GM23338 (cell line): Measurements from ENCODE around the gene MAGI1. TPM values are rescaled to one million over a fixed set of nuclear protein-coding genes. Genes with fewer than 3 reads are reported as not detected.

ENCODE experiments used
- ATAC-seq: fragments of 200-7000 bp; cut with Tn5 transposase; 3 replicates; pipeline ENCODE4 v1.9.1; 2020
- DNase-seq: peaks from one replicate; pipeline ENCODE4 v3.0.0-alpha.2; 2015; ENCODE audit warnings: low spot score
- H2AFZ ChIP-seq: fragments of 200-600 bp; sonication (generic); 2 replicates; pipeline ENCODE4 v1.8.0; 2016; ENCODE audit warnings: antibody characterized with exemption, mild to moderate bottlenecking, moderate library complexity
- H3F3A ChIP-seq: fragments of 200-600 bp; sonication (generic); replicated peaks from 2 replicates; pipeline ENCODE4 v1.8.0; 2017; ENCODE audit warnings: antibody characterized with exemption, mixed run types, low read depth
- H3K27ac ChIP-seq: fragments of 200-600 bp; sonication (generic); 2 replicates; pipeline ENCODE4 v1.6.1; 2016; ENCODE audit warnings: low read depth
- H3K27me3 ChIP-seq: fragments of 200-600 bp; sonication (generic); 2 replicates; pipeline ENCODE4 v1.8.0; 2016; ENCODE audit warnings: mild to moderate bottlenecking, mixed run types, moderate library complexity; ENCODE audit not compliant: insufficient read depth
- H3K36me3 ChIP-seq: fragments of 200-600 bp; sonication (generic); 2 replicates; pipeline ENCODE4 v1.8.0; 2016; ENCODE audit warnings: mild to moderate bottlenecking; ENCODE audit not compliant: insufficient read depth
- H3K4me1 ChIP-seq: fragments of 200-600 bp; sonication (generic); 2 replicates; pipeline ENCODE4 v1.8.0; 2016; ENCODE audit warnings: mild to moderate bottlenecking, moderate library complexity; ENCODE audit not compliant: insufficient read depth
- H3K4me2 ChIP-seq: fragments of 200-600 bp; sonication (generic); 2 replicates; pipeline ENCODE4 v1.7.1; 2017; ENCODE audit warnings: mixed run types
- H3K4me3 ChIP-seq: fragments of 200-600 bp; sonication (generic); 2 replicates; pipeline ENCODE4 v1.6.1; 2016; ENCODE audit warnings: mixed run types
- H3K79me2 ChIP-seq: fragments of 200-600 bp; sonication (generic); replicated peaks from 2 replicates; pipeline ENCODE4 v1.8.0; 2017; ENCODE audit warnings: mild to moderate bottlenecking; ENCODE audit not compliant: insufficient read depth
- H3K9me2 ChIP-seq: fragments of 200-600 bp; sonication (generic); 2 replicates; pipeline ENCODE4 v1.8.0; 2017; ENCODE audit not compliant: insufficient read depth
- H4K20me1 ChIP-seq: fragments of 200-600 bp; sonication (generic); replicated peaks from 2 replicates; pipeline ENCODE4 v1.8.0; 2017; ENCODE audit warnings: mild to moderate bottlenecking; ENCODE audit not compliant: insufficient read depth
- H3K27ac Mint-ChIP-seq: 2 replicates; pipeline ENCODE4 v1.8.0; 2020; ENCODE audit warnings: inconsistent platforms, mild to moderate bottlenecking, moderate library complexity, mixed read lengths
- H3K27me3 Mint-ChIP-seq: 3 replicates; pipeline ENCODE4 v1.8.0; 2022; ENCODE audit warnings: low read depth, mild to moderate bottlenecking, moderate library complexity, mixed read lengths, inconsistent platforms; ENCODE audit not compliant: insufficient read depth, poor library complexity
- H3K36me3 Mint-ChIP-seq: 3 replicates; pipeline ENCODE4 v1.8.0; 2021; ENCODE audit warnings: low read depth, mild to moderate bottlenecking, inconsistent platforms, moderate library complexity, mixed read lengths
- H3K4me1 Mint-ChIP-seq: 3 replicates; pipeline ENCODE4 v1.8.0; 2020; ENCODE audit warnings: mild to moderate bottlenecking, inconsistent platforms, mixed read lengths
- H3K4me3 Mint-ChIP-seq: 3 replicates; pipeline ENCODE4 v1.8.0; 2021; ENCODE audit warnings: moderate library complexity, mild to moderate bottlenecking, inconsistent platforms, mixed read lengths
- H3K9me3 Mint-ChIP-seq: 3 replicates; pipeline ENCODE4 v1.8.0; 2020; ENCODE audit warnings: moderate library complexity, mild to moderate bottlenecking, inconsistent platforms, mixed read lengths
- CREB1 ChIP-seq: fragments of 250-450 bp; sonication (Bioruptor Pico); IDR thresholded peaks from 2 replicates; pipeline ENCODE4 v1.5.0; 2020; ENCODE audit warnings: low read depth, mild to moderate bottlenecking, moderate library complexity
- EZH2 ChIP-seq: fragments of 200-600 bp; sonication (generic); IDR thresholded peaks from one replicate; pipeline ENCODE4 v1.8.0; 2017; ENCODE audit warnings: antibody characterized with exemption, mild to moderate bottlenecking, low read depth; ENCODE audit not compliant: unreplicated experiment
- EZH2phosphoT487 ChIP-seq: fragments of 200-600 bp; sonication (generic); IDR thresholded peaks from one replicate; pipeline ENCODE4 v1.8.1; 2018; ENCODE audit warnings: antibody characterized with exemption; ENCODE audit not compliant: unreplicated experiment
- JUNB ChIP-seq: IDR thresholded peaks from one replicate; pipeline ENCODE4 v1.6.1; 2016; ENCODE audit warnings: antibody characterized with exemption; ENCODE audit not compliant: unreplicated experiment
- NANOG ChIP-seq: IDR thresholded peaks from 2 replicates; pipeline ENCODE4 v1.6.1; 2016; ENCODE audit warnings: antibody characterized with exemption, borderline replicate concordance
- POLR2AphosphoS5 ChIP-seq: IDR thresholded peaks from 2 replicates; pipeline ENCODE4 v1.6.1; 2016; ENCODE audit warnings: antibody characterized with exemption, low read depth
- STAT1 ChIP-seq: IDR thresholded peaks from one replicate; pipeline ENCODE4 v1.6.1; 2016; ENCODE audit warnings: antibody characterized with exemption; ENCODE audit not compliant: unreplicated experiment
- ZNF114 ChIP-seq: fragments of 250-450 bp; sonication (Bioruptor Pico); IDR thresholded peaks from 2 replicates; pipeline ENCODE4 v1.5.0; 2020; ENCODE audit warnings: mild to moderate bottlenecking, moderate library complexity
- ZNF331 ChIP-seq: fragments of 250-450 bp; sonication (Bioruptor Pico); IDR thresholded peaks from 2 replicates; pipeline ENCODE4 v1.5.0; 2020; ENCODE audit warnings: low read depth, mild to moderate bottlenecking, moderate library complexity
- polyA plus RNA-seq: library from polyadenylated mRNA; unstranded; fragments of >200 nt; fragmentation: Nextera tagmentation; extraction: Ambion mirVana; gene quantifications from 2 replicates; pipeline ENCODE4 v1.2.1, GENCODE V29; 2016
- total RNA-seq: library from RNA; depleted of rRNA; stranded (reverse); fragments of >200 nt; shearing (Covaris generic); gene quantifications from 2 replicates; pipeline ENCODE4 v1.2.3, GENCODE V29; 2014
- TF ChIP-seq, protein P1 (sequence below): IDR thresholded peaks from one replicate; pipeline ENCODE4 v1.6.1; 2018; ENCODE audit warnings: antibody characterized with exemption; ENCODE audit not compliant: unreplicated experiment
- TF ChIP-seq, protein P2 (sequence below): IDR thresholded peaks from 2 replicates; pipeline ENCODE4 v1.6.1; 2016; ENCODE audit warnings: antibody characterized with exemption
- TF ChIP-seq, protein P3 (sequence below), 2 experiments: fragments of 200-600 bp in 1 of 2; sonication (generic) in 1 of 2; conservative IDR thresholded peaks; 2 replicates each; pipeline versions ENCODE4 v1.5.1 to v1.6.1; 2016 to 2017; ENCODE audit warnings: antibody characterized with exemption in 2 of 2, low read depth in 2 of 2, mild to moderate bottlenecking in 2 of 2, moderate library complexity in 1 of 2

Gene MAGI1
- total and polyA plus RNA-seq, 2 experiments from 2014 or later = 27.4 to 71.2 TPM

DNA sequence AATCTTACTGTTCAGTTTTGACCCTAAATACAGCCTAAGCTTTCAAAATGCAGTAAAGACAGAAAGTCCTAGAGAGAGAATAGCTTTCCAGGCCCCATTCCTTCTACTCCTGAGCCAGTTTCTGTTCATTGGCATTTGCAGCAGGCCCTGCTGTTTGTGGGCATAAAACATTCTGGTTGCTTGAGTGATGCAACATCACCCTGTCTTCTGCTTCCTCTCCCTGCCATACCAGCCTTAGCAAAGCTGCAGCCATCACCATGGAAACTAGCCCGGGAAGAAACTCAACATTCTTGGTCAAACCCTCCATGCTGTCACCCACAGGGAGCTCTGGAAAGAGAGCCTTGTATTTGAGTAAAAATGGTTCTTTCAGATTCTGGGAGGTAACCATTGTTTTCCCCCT, 325.7 kb downstream of the MAGI1 start (continued):
- TF ChIP-seq EZH2 = no peak
- no peak for TF ChIP-seq NANOG
- TF ChIP-seq POLR2AphosphoS5 = no peak
- TF ChIP-seq, protein P1, sequence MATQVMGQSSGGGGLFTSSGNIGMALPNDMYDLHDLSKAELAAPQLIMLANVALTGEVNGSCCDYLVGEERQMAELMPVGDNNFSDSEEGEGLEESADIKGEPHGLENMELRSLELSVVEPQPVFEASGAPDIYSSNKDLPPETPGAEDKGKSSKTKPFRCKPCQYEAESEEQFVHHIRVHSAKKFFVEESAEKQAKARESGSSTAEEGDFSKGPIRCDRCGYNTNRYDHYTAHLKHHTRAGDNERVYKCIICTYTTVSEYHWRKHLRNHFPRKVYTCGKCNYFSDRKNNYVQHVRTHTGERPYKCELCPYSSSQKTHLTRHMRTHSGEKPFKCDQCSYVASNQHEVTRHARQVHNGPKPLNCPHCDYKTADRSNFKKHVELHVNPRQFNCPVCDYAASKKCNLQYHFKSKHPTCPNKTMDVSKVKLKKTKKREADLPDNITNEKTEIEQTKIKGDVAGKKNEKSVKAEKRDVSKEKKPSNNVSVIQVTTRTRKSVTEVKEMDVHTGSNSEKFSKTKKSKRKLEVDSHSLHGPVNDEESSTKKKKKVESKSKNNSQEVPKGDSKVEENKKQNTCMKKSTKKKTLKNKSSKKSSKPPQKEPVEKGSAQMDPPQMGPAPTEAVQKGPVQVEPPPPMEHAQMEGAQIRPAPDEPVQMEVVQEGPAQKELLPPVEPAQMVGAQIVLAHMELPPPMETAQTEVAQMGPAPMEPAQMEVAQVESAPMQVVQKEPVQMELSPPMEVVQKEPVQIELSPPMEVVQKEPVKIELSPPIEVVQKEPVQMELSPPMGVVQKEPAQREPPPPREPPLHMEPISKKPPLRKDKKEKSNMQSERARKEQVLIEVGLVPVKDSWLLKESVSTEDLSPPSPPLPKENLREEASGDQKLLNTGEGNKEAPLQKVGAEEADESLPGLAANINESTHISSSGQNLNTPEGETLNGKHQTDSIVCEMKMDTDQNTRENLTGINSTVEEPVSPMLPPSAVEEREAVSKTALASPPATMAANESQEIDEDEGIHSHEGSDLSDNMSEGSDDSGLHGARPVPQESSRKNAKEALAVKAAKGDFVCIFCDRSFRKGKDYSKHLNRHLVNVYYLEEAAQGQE = no peak
- no peak for TF ChIP-seq JUNB
- no peak for TF ChIP-seq ZNF331 (CRISPR knock-in tag)
- TF ChIP-seq EZH2phosphoT487 = no peak
- no peak for TF ChIP-seq ZNF114 (CRISPR knock-in tag)

DNA sequence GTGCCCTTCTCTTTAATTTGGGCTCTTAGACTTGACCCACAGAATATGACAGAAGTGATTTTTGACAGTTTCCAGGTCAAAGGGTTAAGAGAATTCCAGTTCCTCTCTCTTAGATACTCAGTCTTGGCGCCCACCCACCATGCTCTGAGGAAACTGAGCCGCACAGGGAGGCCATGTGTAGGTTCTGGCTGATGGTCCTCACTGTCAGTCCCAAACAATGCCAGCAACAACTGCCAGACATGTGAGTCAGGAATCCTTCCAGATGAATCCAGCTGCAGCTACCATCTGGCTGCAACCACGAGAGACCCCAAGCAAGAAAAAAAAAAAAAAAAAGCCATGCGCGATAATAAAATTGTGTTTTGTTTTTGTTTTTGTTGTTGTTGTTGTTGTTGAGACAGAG, 326.6 kb downstream of the MAGI1 start:
- Histone ChIP-seq H3K79me2 (peaks cover 5% of the 10 kb centered on the region), H2AFZ (no peak overlapping the region), H3K4me1 (peaks cover 37% of the 10 kb centered on the region), H3K27ac (peak overlapping the region; percentile 34; the same call in 1 of the 2 replicates), H3K4me3 (no peak overlapping the region), H3F3A (no peaks in the 10 kb centered on the region), H3K36me3 (no peaks in the 10 kb centered on the region), H3K4me2 (no peak overlapping the region), H3K27me3 (no peaks in the 10 kb centered on the region), H3K9me2 (0 out of 2 replicates have a peak, but pooled peaks cover 5% of the 10 kb centered on the region), H4K20me1 (no peaks in the 10 kb centered on the region)
- peak overlapping the region; percentile 85; the same call in 1 of the 2 replicates for H3K27ac Mint-ChIP-seq
- H3K4me1 Mint-ChIP-seq = peaks cover 56% of the 10 kb centered on the region
- no peak for ATAC-seq
- no peak overlapping the region for H3K4me3 Mint-ChIP-seq
- H3K36me3 Mint-ChIP-seq = no peaks in the 10 kb centered on the region
- no peak for DNase-seq
- no peaks in the 10 kb centered on the region for H3K27me3 Mint-ChIP-seq
- no peaks in the 10 kb centered on the region for H3K9me3 Mint-ChIP-seq
- no peak for TF ChIP-seq EZH2phosphoT487

GRCh38 chr3:65706776-65707568, 331.7 kb downstream of the MAGI1 start:
- Mint-ChIP-seq H3K27me3 (no peaks in the 10 kb centered on the region), H3K4me3 (no peak overlapping the region), H3K27ac (no peak overlapping the region), H3K36me3 (no peaks in the 10 kb centered on the region), H3K9me3 (no peaks in the 10 kb centered on the region), H3K4me1 (peaks cover 22% of the 10 kb centered on the region)
- Histone ChIP-seq H3K4me3 (no peak overlapping the region), H3K9me2 (0 out of 2 replicates have a peak, but pooled peaks cover 12% of the 10 kb centered on the region), H3F3A (no peaks in the 10 kb centered on the region), H3K36me3 (no peaks in the 10 kb centered on the region), H3K27me3 (no peaks in the 10 kb centered on the region), H4K20me1 (no peaks in the 10 kb centered on the region), H3K4me2 (no peak overlapping the region), H3K79me2 (peaks cover 5% of the 10 kb centered on the region), H3K4me1 (peaks cover 6% of the 10 kb centered on the region; the same call in 1 of the 2 replicates), H2AFZ (no peak overlapping the region), H3K27ac (no peak overlapping the region)
- DNase-seq (no peak), ATAC-seq (no peak)
- no peak for TF ChIP-seq STAT1
- TF ChIP-seq, protein P2, sequence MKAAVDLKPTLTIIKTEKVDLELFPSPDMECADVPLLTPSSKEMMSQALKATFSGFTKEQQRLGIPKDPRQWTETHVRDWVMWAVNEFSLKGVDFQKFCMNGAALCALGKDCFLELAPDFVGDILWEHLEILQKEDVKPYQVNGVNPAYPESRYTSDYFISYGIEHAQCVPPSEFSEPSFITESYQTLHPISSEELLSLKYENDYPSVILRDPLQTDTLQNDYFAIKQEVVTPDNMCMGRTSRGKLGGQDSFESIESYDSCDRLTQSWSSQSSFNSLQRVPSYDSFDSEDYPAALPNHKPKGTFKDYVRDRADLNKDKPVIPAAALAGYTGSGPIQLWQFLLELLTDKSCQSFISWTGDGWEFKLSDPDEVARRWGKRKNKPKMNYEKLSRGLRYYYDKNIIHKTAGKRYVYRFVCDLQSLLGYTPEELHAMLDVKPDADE = no peak
- no peak for TF ChIP-seq POLR2AphosphoS5
- TF ChIP-seq ZNF114 (CRISPR knock-in tag) = no peak
- no peak for TF ChIP-seq EZH2phosphoT487
- no peak for TF ChIP-seq CREB1 (CRISPR knock-in tag)
- no peak for TF ChIP-seq NANOG
- TF ChIP-seq JUNB = no peak
- no peak for TF ChIP-seq EZH2
- TF ChIP-seq, protein P3, sequence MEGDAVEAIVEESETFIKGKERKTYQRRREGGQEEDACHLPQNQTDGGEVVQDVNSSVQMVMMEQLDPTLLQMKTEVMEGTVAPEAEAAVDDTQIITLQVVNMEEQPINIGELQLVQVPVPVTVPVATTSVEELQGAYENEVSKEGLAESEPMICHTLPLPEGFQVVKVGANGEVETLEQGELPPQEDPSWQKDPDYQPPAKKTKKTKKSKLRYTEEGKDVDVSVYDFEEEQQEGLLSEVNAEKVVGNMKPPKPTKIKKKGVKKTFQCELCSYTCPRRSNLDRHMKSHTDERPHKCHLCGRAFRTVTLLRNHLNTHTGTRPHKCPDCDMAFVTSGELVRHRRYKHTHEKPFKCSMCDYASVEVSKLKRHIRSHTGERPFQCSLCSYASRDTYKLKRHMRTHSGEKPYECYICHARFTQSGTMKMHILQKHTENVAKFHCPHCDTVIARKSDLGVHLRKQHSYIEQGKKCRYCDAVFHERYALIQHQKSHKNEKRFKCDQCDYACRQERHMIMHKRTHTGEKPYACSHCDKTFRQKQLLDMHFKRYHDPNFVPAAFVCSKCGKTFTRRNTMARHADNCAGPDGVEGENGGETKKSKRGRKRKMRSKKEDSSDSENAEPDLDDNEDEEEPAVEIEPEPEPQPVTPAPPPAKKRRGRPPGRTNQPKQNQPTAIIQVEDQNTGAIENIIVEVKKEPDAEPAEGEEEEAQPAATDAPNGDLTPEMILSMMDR (conservative IDR thresholded peaks at IDR 0.05; ENCODE audit: low read depth in 2 of 2) = no peak
